Stimulated activated CD4-positive, alpha-beta T cell treated with anti-CD3 and anti-CD28 coated beads, Interleukin-4, amount 100 ng/mL, for 4 hours (primary cell): Measurements from ENCODE around the gene ADAMTS10.
"Not testable (repeated sequence)": the region's sequence is repeated elsewhere in the genome, so short reads cannot be mapped to it uniquely, and the experiment has no call there.

ENCODE experiments used
- DNase-seq, 2 experiments: peaks; one replicate each; pipeline ENCODE4 v3.0.0-alpha.2; 2020

Gene ADAMTS10

DNA sequence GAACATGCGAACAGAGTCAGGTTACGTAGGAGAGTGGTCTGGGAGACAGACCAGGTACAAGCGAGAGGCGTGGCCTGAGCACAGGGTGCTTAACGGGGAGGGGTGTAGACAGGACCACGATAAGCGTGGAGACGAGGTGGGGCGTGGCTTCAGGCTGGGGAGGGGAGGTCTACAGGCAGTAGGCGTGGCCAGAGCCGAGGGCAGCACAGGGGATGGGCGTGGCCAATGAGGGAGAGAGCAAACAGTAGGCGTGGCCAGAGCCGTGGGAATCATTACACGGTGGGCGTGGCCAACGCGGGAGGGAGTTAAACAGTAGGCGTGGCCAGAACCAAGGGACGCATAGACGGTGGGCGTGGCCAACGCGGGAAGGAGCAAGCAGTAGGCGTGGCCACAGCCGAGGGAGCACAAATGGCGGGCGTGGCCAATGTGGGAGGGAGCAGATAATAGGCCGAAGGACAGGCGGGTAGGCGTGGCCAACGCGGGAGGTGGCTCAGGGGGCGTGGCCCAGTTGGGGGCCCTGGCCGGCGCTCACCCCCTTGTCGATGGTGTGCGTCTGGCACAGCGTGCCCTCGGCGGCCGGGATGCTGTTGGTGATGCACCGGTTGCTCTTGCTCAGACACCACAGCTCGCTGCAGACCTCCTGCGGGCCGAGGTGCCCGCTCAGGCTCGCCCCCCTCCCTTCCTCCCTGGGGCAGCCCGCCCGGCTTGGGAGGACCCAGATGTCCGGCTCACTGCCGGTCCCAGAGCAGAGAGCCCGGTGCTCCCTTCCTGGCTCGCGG lies 18.1 kb downstream of the ADAMTS10 start:
- peak; percentile 91 to 95 for DNase-seq

DNA sequence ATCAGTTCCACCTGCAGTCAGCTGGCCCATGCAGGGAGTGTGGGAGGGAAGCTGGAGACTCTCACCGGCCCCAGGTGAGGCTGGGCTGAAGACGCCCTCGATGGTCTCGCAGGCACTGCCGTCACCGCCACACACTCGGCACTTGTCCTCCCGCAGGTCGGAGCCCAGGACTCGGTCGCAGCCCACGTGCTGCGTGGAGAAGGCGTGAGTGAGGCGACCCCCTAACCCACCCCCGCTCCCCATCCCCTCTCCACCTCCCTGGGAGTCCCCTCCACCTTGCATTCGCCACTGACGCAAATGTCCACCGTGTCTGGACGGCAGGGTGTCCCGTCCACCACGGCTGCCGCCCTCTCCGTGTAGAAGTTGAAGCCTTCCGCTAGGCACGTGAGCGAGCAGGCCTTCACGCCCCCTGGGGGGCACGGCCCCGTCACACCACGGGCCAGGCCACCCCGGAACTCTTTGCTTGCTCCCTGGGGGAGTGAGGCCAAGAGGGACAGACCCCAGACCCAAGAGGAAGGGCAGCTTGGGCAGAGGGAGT lies 21.3 kb downstream of the ADAMTS10 start:
- DNase-seq = no peak

DNA sequence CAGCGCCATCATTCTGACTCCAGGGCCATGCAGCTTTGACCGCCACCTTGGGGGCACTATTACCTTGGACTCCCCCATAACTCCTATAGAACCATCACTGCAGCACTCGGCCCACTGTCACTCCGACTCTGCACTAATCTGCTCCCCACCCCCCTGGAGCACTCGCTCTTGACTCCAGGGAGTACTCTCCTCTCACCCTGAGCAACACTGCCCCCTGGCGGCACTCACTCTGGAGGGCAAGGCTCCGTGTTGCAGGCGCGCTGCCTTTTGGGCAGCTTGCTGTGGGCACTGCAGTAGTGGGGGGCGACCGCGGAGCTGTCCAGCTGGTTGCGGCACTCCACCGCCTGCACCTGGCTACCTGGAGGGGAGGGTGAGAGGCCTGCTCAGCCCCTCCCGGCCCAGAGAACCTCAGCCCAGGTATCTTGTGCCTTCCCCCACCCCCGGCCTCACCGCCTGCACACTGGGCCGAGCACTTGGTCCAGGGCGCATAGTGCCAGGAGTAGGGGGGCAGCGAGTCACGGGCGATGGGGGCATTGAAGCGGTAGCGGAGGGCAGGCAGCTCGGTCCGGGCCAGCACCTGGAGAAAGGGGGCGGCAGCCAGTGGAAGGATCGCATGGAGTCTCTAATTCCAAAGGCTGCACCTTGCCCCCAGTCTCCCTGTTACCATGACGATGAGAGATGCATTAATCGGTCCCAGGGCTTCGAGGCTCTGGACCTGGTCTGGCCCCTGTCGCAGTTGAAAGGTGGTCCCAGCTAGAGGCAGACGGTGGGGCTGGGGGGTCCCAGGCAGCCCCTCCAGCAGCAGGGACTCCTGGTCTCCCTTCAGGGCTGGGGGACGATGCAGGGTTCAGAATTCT lies 24.4 kb downstream of the ADAMTS10 start:
- DNase-seq = peak; percentile 40 to 54

DNA sequence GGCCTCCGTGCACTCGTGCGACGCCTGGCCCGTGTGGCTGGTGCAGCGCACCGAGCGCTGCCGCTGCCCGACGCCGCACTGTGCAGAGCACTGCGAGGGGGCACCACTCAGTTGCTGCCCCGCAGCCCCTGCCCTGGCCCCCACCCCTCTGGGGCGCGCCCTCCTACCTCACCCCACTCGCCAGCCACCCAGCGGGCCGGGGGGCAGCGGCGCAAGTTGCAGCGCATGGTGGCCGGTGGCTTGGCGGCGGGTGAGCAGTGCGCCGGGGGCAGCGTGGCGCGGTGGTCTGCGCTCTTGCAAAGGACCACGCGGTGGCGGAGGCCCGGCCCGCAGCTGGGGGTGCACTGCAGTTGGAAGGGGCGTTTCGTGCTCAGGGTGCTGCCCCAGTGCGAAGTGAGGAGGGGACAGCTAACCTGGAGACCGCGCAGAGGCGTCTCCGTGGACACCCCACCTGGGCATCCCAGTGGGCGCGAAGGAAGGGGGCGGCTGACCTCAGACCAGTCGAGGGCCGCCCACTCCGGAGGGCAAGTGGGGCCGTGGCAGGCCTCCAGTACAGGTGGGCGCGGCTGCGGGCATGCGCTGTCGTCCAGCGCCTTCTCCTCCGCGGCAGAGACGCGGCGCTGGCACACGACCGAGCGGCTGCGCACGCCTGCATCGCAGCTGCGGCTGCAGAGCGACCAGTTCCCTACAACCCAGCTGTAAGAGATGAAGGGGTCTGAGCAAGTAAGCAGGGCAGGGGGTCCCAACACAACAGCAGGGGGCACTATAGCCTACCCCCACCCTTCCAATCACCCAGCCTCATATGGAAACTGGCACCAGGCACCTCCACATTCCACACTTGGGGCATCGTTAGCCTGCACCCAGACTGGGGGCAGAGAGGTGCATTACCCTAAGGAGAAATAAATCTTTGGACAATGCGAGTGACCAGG lies 25.3 kb downstream of the ADAMTS10 start:
- no peak for DNase-seq

DNA sequence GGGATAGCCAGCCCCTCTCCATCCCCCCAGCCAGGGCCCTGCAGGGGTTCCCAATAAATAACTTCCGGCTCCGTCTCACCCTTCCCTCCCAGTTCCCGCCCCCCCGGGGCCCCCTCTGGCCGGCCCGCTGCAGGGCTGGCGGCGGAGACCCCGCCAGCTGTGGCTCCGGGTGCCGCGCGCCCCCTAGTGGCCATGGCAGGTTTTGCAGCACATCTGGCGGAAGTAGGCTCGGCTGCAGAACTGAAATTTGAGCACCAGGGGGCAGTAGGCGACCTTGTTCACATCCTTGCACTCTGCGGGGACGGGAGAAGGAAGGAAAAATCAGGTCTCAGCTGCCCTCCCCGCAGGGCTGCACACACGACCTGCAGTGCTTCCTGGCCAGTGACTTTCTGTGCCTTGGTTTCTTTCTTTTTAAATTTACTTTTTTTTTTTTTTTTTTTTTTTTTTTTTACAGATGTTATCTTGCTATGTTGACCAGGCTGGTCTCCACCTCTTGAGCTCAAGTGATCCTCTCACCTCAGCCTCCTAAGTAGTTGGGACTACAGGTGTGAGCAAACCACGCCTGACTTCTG lies 29.7 kb downstream of the ADAMTS10 start:
- DNase-seq = peak; percentile 72 to 80

DNA sequence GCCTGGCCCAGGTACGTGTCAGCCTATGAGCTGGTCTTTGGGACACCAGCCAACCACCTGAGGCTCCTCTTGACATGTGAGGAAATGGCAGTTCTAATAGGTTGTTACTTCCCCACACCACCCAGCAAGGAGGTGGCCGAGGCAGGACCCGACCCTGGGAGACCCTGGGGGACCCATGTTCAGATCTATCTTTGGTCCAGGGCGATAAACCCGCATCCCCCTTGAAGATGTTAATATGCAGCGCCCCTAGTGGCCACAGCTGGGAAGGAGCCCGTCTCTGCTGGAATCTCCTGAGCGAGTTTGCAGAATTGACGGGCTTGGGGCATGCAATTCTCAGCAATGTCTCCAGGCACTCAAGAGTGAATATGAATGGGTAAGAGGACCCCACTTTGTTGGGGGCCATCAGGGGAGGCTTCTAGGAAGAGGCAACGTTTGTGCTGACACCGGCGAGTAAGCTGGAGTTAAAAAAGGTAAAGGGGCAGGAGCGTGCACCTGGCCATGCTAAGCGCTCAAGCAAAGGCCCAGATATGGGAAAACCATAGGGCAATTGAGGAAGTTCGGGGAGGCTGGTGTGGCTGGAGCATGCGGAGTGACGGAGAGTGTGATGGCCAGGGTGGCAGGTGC lies 31.8 kb downstream of the ADAMTS10 start:
- peak; percentile 65 to 79 for DNase-seq

DNA sequence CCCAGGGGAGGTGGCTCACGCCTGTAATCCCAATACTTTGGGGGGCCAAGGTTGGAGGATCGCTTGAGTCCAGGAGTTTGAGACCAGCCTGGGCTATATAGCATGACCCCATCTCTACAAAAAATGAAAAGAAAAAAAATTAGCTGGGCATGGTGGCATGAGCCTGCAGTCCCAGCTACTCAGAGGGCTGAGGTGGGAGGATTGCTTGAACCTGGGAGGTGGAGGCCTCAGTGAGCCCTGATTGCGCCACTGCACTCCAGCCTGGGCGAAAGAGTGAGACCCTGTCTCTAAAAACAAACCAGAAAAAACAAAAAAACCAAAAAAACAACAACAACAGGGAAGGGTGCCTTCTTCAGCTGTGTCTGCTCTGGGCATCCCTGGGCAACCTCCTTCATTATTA lies 32.8 kb downstream of the ADAMTS10 start:
- DNase-seq = no peak

DNA sequence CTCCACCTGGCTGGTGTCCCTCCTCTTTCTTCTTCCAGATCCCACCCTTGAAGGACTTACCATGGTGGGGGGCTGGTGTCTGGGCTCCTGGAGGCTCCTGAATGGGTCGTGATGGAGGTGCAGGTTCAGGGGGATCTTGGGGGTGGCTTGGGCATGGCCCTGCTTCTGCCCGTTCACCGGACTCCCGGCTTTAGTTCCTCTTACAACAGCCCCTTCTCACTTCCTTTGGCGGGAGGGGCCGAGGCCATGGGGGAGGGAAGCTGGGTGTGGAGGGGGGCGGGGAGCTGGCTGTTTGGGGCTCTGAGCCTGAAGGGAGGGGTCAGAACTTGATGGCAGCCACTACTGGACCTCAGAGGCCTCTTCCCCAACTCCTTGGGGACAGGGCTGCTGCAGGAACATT lies 33.3 kb downstream of the ADAMTS10 start, which contains the start of gene MYO1F:
Gene MYO1F (minus strand): TSS at position 196 of the 400 bp plus-strand sequence. CDS start 133 bp downstream, at position 63.
- no peak for DNase-seq

DNA sequence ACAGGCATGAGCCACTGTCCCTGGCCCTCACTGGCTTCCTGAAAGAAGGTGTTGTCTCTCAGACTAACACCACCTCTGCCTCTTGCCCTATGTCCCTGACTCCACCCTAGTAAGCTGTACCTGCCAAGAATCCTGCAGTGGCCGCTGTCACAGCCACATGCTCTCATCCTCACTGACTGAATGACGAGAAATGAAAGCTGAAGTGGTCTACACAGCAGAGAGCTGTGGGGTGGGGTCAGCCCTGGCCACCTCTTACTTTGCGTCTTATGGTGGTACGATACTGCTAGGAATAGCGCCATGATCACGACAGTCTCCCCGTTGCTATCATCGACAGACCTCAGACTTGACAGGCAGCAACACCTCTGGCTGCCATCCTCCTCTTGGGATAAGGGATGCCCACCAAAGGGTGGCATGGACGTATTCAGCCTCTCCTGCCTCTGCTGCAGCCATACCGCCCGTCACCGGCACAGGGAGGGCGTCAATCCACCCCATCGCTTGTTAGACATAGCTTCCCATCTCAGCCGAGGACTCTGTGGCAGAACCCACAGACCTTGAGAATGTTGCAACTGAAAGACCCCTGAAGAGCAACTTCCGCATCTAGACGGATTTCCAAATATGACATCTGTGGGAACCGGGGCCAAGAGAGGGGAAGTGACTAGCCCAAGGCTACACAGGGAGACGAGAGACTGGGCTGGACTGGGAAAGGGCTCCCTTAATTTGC lies 34.1 kb downstream of the ADAMTS10 start:
- no peak for DNase-seq

DNA sequence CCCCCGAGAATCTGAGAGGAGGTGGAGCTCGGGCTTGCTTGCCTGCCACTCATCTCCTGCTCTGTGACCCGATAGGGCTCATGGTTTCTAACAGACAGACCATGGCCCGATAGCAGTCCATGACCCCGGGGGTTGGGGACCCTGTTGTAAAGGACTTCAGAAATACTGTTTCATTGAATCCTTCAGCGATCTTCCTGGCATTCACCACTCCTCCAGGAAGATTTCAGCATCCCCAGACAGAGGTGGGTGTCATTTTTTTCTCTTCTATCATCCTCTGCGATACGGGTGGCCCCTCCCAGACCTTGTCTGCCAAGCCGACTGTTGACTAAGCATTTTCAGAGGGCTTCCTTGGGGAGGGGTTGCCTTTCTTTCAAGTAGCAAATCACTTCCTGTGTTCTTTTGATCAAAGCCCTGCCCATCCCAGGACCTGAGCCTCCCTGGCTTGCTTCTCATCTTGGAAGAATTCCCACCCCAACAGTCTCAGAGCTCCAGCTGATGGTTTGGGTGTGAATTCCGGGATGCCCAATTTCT lies 35.0 kb downstream of the ADAMTS10 start:
- peak in 1 of 2 experiments; percentile 52 for DNase-seq

DNA sequence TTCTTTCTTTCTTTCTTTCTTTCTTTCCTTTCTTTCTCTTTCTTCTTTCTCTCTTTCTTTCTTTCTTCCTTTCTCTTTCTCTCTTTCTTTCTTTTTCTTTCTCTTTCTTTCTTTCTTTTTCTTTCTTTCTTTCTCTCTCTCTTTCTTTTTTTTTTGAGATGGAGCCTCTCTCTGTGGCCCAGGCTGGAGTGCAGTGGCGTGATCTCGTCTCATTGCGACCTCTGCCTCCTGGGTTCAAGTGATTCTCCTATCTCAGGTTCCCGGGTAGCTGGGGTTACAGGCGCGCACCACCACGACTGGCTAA lies 35.9 kb downstream of the ADAMTS10 start:
- not testable (repeated sequence) for DNase-seq

DNA sequence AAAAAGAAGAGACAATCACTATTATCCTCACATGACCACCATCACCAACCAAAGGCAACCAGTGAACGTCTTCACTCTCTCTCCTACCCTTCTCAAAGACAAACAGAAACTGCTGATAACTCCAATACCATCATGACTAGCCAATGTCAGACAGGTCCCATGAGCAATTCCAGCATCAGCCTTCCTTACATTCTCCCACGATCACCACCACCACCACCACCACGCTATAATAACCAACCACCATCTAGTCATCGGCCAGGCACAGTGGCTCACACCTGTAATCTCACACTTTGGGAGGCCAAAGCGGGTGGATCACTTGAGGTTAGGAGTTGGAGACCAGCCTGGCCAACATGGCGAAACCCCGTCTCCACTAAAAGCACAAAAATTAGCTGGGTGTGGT lies 37.2 kb downstream of the ADAMTS10 start:
- DNase-seq = no peak

DNA sequence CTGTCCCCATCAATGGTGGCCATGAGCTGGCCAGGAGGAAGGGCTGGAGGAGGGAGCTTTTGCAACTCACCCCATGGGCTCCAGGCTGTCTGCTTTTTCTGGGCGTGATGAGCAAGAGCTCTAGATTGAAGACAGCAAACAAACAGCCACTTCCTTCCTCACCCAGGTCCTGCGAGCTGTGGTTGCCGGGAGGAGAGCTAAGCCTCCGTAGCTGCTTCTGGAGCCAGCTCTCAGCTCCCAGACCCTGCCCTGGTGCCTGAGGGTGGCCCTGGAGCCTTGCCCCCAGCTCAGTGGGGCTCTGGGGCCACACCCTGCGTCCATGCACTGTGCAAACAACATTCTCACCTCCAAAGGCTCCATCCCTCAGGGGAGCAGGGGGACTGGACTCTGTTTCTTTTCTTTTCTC lies 39.5 kb downstream of the ADAMTS10 start:
- peak in 1 of 2 experiments; percentile 38 for DNase-seq

DNA sequence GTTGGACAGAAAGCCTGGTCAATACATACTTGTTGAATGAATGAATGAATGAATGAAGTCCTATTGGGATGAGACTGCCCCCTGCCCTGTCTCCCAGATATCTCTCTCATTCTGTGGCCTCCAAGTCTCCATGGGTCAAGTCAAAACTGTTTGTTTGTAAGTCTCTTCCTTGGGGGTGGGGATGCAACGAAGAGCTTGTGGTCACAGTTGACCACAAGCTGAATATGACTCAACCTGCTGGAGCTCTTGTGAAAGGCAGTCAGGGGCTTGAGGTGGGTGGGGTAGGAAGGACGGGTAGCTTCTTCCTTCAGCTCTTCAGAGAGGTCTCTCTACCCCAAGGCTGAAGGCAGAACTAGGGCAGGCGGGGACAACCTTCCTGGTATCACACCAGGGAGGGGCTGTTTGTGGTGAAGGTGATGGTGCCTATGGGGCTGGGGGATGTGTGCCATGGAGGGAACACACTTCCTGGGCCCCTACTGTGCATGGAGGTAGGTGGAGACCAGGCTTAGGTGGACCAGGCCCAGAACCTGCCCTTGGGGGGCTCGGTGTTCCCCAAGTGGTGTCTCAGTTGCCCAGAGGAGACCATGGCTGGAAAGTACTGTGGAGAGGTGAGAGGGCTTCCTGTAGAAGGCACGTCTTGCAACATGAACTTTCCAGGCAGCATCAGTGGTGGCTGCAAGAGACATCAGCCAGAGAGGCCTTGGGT lies 41.3 kb downstream of the ADAMTS10 start:
- DNase-seq = peak in 1 of 2 experiments; percentile 57

DNA sequence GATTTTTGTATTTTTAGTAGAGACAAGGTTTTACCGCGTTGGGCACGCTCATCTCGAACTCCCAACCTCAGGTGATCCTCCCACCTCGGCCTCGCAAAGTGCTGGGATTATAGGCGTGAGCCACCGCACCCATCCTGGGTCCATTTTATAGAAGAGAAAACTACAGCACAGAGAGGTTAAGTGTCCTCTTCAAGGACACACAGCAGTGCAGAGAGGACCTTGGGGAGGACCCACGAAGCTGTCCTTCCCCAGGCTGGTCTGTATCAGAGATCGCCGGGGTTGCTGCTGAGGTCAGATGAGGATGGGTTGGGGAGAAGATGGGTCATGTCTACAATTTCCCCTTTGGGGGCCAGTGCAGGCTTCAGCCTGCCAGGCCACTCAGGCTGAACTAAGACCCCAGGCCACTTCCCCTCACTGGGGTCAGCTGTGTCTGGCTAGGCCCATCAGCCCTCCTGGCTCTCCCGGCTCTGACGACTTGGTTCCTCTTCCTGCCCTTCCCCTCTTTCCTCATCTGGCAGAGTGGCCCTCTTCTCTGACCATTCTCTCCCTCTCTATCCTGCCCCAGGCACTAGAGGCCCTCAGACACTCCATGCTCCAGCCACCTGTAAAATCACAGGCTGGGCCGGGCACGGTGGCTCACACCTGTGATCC lies 42.9 kb downstream of the ADAMTS10 start:
- DNase-seq = no peak

DNA sequence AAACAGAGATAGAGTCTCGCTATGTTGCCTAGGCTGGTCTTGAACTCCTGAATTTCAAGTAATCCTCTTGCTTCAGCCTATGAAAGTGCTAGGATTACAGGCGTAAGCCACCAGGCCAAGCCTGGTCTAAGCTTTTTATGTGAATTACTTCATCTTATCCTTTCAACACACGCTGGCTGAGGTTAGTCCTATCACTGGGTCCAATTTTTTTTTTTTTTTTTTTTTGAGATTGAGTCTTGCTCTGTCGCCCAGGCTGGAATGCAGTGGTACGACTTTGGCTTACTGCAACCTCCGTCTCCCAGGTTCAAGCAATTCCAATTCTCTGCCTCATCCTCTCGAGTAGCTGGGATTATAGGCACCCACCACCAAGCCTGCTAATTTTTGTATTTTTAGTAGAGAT lies 43.7 kb downstream of the ADAMTS10 start:
- no peak for DNase-seq

DNA sequence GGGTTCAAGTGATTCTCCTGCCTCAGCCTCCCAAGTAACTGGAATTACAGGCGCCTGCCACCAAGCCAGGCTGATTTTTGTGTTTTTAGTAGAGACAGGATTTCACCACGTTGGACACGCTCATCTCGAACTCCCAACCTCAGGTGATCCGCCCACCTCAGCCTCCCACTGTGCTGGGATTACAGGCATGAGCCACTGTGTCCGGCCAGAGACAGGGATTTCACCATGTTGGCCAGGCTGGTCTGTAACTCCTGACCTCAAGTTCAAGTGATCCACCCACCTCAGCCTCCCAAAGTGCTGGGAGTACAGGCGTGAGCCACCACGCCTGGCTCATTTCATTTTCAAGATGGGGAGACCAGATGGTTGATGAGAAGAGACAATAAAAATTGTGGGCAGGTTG lies 45.6 kb downstream of the ADAMTS10 start:
- DNase-seq = not testable (repeated sequence)

DNA sequence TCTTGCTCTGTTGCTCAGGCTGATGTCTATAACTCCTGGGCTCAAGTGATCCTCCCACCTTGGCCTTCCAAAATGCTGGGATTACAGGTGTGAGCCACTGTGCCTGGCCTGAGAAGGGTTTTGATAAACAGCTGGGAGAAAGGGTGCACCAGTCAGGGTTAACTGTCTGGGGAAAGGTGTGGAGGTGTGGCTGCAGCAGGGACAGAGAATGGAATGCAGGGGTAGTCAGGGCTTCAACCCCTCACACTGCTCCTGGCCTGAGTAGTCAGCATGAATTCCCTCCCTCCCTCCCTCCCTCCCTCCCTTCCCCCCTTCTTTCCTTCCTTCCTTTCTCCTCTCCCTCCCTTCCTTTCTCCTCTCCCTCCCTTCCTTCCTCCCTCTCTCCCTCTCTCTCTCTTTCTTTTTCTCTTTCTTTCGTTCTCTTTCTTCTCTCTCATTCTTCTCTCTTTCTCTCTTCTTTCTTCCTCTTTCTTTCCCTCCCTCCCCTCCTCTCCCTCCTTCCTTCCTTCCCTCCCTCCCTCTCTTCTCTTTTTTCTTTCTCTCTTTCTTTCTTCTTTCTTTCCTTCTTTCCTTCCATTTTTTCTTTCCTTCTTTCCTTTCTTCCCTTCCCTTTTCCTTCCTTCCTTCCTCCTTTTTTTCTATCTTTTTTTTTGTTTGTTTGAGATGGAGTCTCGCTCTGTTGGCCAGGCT lies 49.3 kb downstream of the ADAMTS10 start:
- no peak for DNase-seq

DNA sequence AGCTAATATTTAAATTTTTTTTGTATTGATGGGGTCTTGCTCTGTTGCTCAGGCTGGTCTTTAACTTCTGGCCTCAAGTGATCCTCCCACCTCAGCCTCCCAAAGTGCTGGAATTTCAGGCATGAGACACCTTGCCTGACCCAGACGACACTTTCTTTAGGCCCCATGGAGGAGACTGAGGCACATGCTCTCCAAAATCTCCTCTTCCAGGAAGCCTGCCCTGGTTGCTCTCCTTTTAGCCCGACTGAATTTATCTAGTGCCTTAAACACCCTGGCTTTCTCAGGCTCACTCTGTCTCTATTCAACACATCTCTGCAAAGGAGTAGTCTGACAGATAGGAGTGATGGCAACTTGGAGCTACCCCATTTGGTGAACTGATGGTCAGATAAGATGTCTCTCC lies 52.2 kb downstream of the ADAMTS10 start:
- no peak for DNase-seq
